Kidney (tissue), 14 donors: ENCODE measurements around the gene POLR2M. TPM values are rescaled to one million over a fixed set of nuclear protein-coding genes. Genes with fewer than 3 reads are reported as not detected.

Source experiments
- DNase-seq, 5 donors: peaks; one replicate each; pipeline ENCODE4 v3.0.0-alpha.2; 2013 to 2020
- FAIRE-seq: peaks from 2 replicates; lab custom pipeline; 2012; peaks lifted over from hg19 to GRCh38; lab: Jason Lieb, UNC
- H3K27ac ChIP-seq, 2 donors: one replicate each; pipeline ENCODE4 v1.7.0; 2013; ENCODE audit warnings: low read depth in 2 of 2, low read length in 2 of 2, inconsistent platforms in 1 of 2
- H3K27me3 ChIP-seq: one replicate; pipeline ENCODE4 v1.7.1; 2013; ENCODE audit warnings: low read length, inconsistent platforms; ENCODE audit not compliant: control insufficient read depth, insufficient read depth
- H3K36me3 ChIP-seq, 3 donors: one replicate each; pipeline versions ENCODE4 v1.7.0 to v1.7.1; 2013; ENCODE audit warnings: low read length in 3 of 3, control low read depth in 1 of 3, inconsistent platforms in 1 of 3; ENCODE audit not compliant: insufficient read depth in 3 of 3, control insufficient read depth in 2 of 3
- H3K4me1 ChIP-seq, 3 donors: one replicate each; pipeline versions ENCODE4 v1.7.0 to v1.7.1; 2013; ENCODE audit warnings: low read length in 3 of 3, inconsistent platforms in 1 of 3, low read depth in 1 of 3; ENCODE audit not compliant: control insufficient read depth in 2 of 3, insufficient read depth in 2 of 3
- H3K4me3 ChIP-seq, 3 donors: one replicate each; pipeline versions ENCODE4 v1.7.0 to v1.8.1; 2013; ENCODE audit warnings: low read length in 3 of 3, control low read depth in 1 of 3, inconsistent platforms in 1 of 3
- H3K9ac ChIP-seq, 3 donors: one replicate each; pipeline versions ENCODE4 v1.7.0 to v1.7.1; 2013; ENCODE audit warnings: low read length in 3 of 3, control low read depth in 1 of 3, inconsistent platforms in 1 of 3
- H3K9me3 ChIP-seq, 3 donors: one replicate each; pipeline versions ENCODE4 v1.7.0 to v1.7.1; 2013; ENCODE audit warnings: low read length in 3 of 3, control low read depth in 1 of 3, inconsistent platforms in 1 of 3; ENCODE audit not compliant: control insufficient read depth in 2 of 3, insufficient read depth in 1 of 3
- CTCF ChIP-seq: IDR thresholded peaks from 3 replicates; pipeline ENCODE4 v1.5.1; 2012; ENCODE audit warnings: mild to moderate bottlenecking, moderate library complexity, borderline replicate concordance; ENCODE audit not compliant: insufficient read depth; ENCODE audit errors: extremely low read depth
- intact Hi-C: fragments of 100-400 bp; cut with DNase I; formaldehyde crosslinking; loops from one replicate; pipeline ENCODE4 v1.11.1; 2022
- polyA plus RNA-seq: library from polyadenylated mRNA; stranded (reverse); fragments of 350-450 nt; fragmentation: Illumina TruSeq; extraction: RNeasy Lipid Tissue Mini Kit (QIAGEN cat#74804); gene quantifications from one replicate; pipeline ENCODE4 v1.2.3, GENCODE V29; 2014; ENCODE audit warnings: low read depth, low replicate concordance; ENCODE audit not compliant: insufficient read depth
- total RNA-seq: library from RNA; stranded (reverse); fragmentation: NEBNext Ultra II Directional; extraction: Animal tissue kit (Norgen Biotek cat#: 25700); gene quantifications from one replicate; pipeline ENCODE4 v1.2.1, GENCODE V29; 2021
- donor health status: control.
- donor health status: control.
- donor health status: control.
- donor health status: control.
- donor health status: control.
- donor health status: DM: yes; HTN: yes; CAD: no.
- donor health status: Normal renal cell carcinoma (clear cell type).

The POLR2M gene
- total and polyA plus RNA-seq, 2 donors from 2014 or later, result 16.5 to 77.0 TPM

GRCh38 chr15:57668016-57668415, 38.5 kb upstream of the POLR2M start:
- peak overlapping the region in 1 of 3 donors; percentile 31 for H3K4me3 ChIP-seq
- intact Hi-C loops, result no loop called here
- H3K27ac ChIP-seq, result no peak overlapping the region
- H3K9me3 ChIP-seq, result no peaks in the 10 kb centered on the region
- H3K27me3 ChIP-seq, result no peaks in the 10 kb centered on the region
- TF ChIP-seq CTCF, result no peak
- peaks cover 2 to 5% (median 3%) of the 10 kb centered on the region in 3 donors for H3K4me1 ChIP-seq
- no peaks in the 10 kb centered on the region for H3K36me3 ChIP-seq
- no peak overlapping the region for H3K9ac ChIP-seq
- FAIRE-seq, result no peak
- DNase-seq, result peak in 1 of 5 donors; percentile 61

GRCh38 chr15:57671636-57672035, 34.9 kb upstream of the POLR2M start:
- DNase-seq (no peak), FAIRE-seq (peak; percentile 3)
- Histone ChIP-seq H3K9ac (no peak overlapping the region), H3K27ac (no peak overlapping the region), H3K4me3 (no peak overlapping the region), H3K4me1 (peaks cover 2 to 5% (median 3%) of the 10 kb centered on the region in 3 donors), H3K27me3 (no peaks in the 10 kb centered on the region), H3K9me3 (no peaks in the 10 kb centered on the region), H3K36me3 (no peaks in the 10 kb centered on the region)
- intact Hi-C loops, result no loop called here
- no peak for TF ChIP-seq CTCF

- FAIRE-seq, result no peak
- H3K4me3 ChIP-seq, result no peak overlapping the region
- no peak overlapping the region for H3K27ac ChIP-seq
- H3K9me3 ChIP-seq, result no peaks in the 10 kb centered on the region
- TF ChIP-seq CTCF, result no peak
- H3K36me3 ChIP-seq, result no peaks in the 10 kb centered on the region
- intact Hi-C loops, result no loop called here
- H3K9ac ChIP-seq, result no peak overlapping the region
- DNase-seq, result no peak
- no peaks in the 10 kb centered on the region for H3K4me1 ChIP-seq
- H3K27me3 ChIP-seq, result no peaks in the 10 kb centered on the region
These were observed 30.9 kb upstream of the POLR2M start for GRCh38 chr15:57675481-57676181.

- Histone ChIP-seq H3K27me3 (no peaks in the 10 kb centered on the region), H3K4me1 (no peaks in the 10 kb centered on the region), H3K9ac (no peak overlapping the region), H3K4me3 (no peak overlapping the region), H3K9me3 (no peaks in the 10 kb centered on the region), H3K36me3 (no peaks in the 10 kb centered on the region), H3K27ac (no peak overlapping the region)
- DNase-seq (peak in 1 of 5 donors; percentile 71), FAIRE-seq (no peak)
- intact Hi-C loops, result no loop called here
- no peak for TF ChIP-seq CTCF
These were observed 29.9 kb upstream of the POLR2M start for GRCh38 chr15:57676585-57676984.
